ENCODE measurements around the gene MGAT5B. TPM values are rescaled to one million over a fixed set of nuclear protein-coding genes. Genes with fewer than 3 reads are reported as not detected.

The MGAT5B gene
- total RNA-seq, 1 donor, result 0.18 TPM

DNA sequence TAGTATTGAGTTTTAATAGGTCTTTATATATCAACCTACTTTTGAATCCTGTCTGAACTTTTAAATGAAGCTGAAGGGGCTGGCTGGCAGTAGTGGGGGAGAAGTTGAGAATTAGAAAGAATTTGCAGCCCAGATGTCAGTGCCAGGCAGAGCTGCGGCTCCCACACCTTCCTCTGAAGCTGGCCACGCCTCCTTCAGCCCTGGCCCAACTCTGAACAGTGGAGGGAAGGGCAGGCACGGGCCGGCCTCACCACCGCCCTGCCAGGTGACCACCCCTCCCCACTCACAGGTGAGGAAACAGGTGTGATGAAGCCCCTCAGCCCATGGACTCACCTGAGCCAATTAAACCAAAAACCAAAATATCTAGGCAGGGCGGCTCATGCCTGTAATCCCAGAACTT is 87.0 kb downstream of the MGAT5B start:
- no peak overlapping the region for H3K4me3 ChIP-seq (ENCODE audit: low read depth, low read length)
- no peak for DNase-seq (ENCODE audit: low read depth)
- TF ChIP-seq, protein P1, sequence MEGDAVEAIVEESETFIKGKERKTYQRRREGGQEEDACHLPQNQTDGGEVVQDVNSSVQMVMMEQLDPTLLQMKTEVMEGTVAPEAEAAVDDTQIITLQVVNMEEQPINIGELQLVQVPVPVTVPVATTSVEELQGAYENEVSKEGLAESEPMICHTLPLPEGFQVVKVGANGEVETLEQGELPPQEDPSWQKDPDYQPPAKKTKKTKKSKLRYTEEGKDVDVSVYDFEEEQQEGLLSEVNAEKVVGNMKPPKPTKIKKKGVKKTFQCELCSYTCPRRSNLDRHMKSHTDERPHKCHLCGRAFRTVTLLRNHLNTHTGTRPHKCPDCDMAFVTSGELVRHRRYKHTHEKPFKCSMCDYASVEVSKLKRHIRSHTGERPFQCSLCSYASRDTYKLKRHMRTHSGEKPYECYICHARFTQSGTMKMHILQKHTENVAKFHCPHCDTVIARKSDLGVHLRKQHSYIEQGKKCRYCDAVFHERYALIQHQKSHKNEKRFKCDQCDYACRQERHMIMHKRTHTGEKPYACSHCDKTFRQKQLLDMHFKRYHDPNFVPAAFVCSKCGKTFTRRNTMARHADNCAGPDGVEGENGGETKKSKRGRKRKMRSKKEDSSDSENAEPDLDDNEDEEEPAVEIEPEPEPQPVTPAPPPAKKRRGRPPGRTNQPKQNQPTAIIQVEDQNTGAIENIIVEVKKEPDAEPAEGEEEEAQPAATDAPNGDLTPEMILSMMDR (IDR thresholded peaks at IDR 0.05; ENCODE audit: insufficient read depth, low read length), result no peak

DNA sequence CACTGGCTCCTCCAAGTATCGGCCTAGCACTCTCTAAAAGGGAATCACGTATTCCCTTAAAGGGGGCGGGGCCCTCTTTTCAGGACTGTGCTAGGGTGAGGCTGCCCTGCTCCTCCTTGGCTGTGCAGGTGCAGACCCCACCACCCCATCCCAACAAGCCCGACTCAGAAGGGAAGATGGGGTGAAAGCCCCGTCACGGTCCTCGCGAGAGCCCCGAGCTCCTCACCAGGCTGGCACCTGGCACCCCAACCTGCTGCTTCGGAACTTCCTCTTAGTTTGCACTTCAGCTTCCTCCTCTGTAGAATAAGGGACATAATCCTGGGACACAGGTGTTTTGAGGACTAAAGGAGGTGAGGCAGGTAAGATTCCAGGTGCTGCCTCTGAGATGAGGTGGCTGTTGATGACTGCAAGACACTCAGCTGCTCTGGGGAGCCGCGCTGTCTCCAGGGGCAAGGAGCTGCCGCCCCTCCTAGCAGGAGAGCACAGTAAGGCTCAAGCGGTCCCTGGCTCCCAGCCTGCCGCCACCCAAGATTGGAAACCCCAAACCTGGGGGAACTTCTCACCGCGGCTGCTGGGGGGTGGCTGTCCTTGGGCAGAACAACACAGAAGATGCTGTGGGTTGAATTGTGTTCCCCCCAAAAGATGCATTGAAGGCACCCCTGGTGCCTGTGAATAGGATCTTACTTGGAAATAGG is 88.8 kb downstream of the MGAT5B start:
- TF ChIP-seq, protein P1 (IDR thresholded peaks at IDR 0.05; ENCODE audit: insufficient read depth, low read length), result no peak

GRCh38 chr17:76957678-76958464 is 89.7 kb downstream of the MGAT5B start:
- no peak overlapping the region for H3K4me3 ChIP-seq (ENCODE audit: low read depth, low read length)
- TF ChIP-seq, protein P1 (IDR thresholded peaks at IDR 0.05; ENCODE audit: insufficient read depth, low read length), result no peak
- DNase-seq (ENCODE audit: low read depth), result peak; percentile 11

More for the DNA sequence above, 88.8 kb downstream of the MGAT5B start:
- no peak overlapping the region for H3K4me3 ChIP-seq (ENCODE audit: low read depth, low read length)
- no peak for DNase-seq (ENCODE audit: low read depth)

DNA sequence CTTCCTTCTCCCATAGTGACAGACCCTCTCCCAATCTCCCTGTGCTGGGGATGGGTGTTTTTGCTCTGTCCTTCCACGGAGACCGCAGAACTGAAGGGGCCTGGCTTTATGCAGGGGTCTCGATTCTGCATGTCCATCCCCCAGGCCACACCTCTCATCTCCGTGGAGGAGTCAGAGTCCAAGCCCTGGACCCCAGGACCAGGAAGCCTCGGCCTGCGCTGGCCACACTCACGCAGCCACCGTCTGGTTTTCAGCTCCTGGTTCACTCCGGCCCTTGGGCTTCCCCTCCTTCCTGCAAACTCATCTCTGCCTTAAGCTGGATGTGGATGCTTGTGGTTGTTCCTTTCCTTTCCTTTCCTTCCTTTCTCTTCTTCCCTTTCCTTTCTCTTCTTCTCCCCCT is 90.8 kb downstream of the MGAT5B start:
- DNase-seq (ENCODE audit: low read depth), result no peak
- H3K4me3 ChIP-seq (ENCODE audit: low read depth, low read length), result no peak overlapping the region
- TF ChIP-seq, protein P1 (IDR thresholded peaks at IDR 0.05; ENCODE audit: insufficient read depth, low read length), result no peak

- no peak for DNase-seq (ENCODE audit: low read depth)
- TF ChIP-seq, protein P1 (IDR thresholded peaks at IDR 0.05; ENCODE audit: insufficient read depth, low read length), result no peak
- H3K4me3 ChIP-seq (ENCODE audit: low read depth, low read length), result no peak overlapping the region
These were observed 93.7 kb downstream of the MGAT5B start for GRCh38 chr17:76961869-76962268.

DNA sequence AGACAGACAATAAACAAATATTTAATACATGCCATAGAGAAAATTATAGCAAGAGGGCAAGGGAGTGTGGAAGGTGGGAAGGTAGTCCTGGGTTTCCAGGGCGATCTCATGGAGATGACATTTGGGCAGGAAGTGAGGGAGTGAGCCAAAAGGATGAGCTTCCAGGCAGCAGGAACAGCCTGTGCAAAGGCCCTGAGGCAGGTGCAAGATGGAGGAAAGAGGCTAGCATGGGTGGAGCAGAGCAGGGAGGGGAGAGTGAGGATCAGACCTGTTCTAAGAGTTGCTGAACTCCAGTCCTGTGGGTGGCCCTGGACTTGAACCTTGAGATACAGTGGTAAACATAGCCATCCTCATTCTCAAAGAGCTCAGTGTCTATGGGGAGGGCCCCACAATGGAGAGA is 94.7 kb downstream of the MGAT5B start:
- no peak overlapping the region for H3K4me3 ChIP-seq (ENCODE audit: low read depth, low read length)
- DNase-seq (ENCODE audit: low read depth), result no peak
- TF ChIP-seq, protein P1 (IDR thresholded peaks at IDR 0.05; ENCODE audit: insufficient read depth, low read length), result no peak

Measured in fibroblast of the aortic adventitia (primary cell).